ENCODE measurements around the gene TRPT1.

The TRPT1 gene

GRCh38 chr11:64268893-64269539 lies 43.0 kb upstream of the TRPT1 start (continued):
- TF ChIP-seq, protein P1, sequence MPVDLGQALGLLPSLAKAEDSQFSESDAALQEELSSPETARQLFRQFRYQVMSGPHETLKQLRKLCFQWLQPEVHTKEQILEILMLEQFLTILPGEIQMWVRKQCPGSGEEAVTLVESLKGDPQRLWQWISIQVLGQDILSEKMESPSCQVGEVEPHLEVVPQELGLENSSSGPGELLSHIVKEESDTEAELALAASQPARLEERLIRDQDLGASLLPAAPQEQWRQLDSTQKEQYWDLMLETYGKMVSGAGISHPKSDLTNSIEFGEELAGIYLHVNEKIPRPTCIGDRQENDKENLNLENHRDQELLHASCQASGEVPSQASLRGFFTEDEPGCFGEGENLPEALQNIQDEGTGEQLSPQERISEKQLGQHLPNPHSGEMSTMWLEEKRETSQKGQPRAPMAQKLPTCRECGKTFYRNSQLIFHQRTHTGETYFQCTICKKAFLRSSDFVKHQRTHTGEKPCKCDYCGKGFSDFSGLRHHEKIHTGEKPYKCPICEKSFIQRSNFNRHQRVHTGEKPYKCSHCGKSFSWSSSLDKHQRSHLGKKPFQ (tag by site-specific recombination; IDR thresholded peaks at IDR 0.05) = no peak
- TF ChIP-seq ZNF366 (tag by site-specific recombination; conservative IDR thresholded peaks at IDR 0.05) (0 out of 2 replicates have a peak, but pooled peaks have one; percentile 14), SP3 (tag by site-specific recombination; IDR thresholded peaks at IDR 0.05) (peak; percentile 53; the same call in 1 of the 2 replicates), ZBTB6 (tag by site-specific recombination; IDR thresholded peaks at IDR 0.05) (no peak), ZNF600 (tag by site-specific recombination; IDR thresholded peaks at IDR 0.05) (peak; percentile 89), ZBTB11 (tag by site-specific recombination; conservative IDR thresholded peaks at IDR 0.05; ENCODE audit: low read depth) (0 out of 2 replicates have a peak, but pooled peaks have one; percentile 11), PATZ1 (tag by site-specific recombination; IDR thresholded peaks at IDR 0.05) (0 out of 2 replicates have a peak, but pooled peaks have one; percentile 12), ZNF423 (tag by site-specific recombination; IDR thresholded peaks at IDR 0.05) (no peak), ZNF777 (tag by site-specific recombination; IDR thresholded peaks at IDR 0.05; ENCODE audit: borderline replicate concordance) (no peak), ZSCAN16 (tag by site-specific recombination; IDR thresholded peaks at IDR 0.05) (no peak), ZNF16 (tag by site-specific recombination; IDR thresholded peaks at IDR 0.05; ENCODE audit: low read depth) (0 out of 2 replicates have a peak, but pooled peaks have one; percentile 13), ZBTB48 (tag by site-specific recombination; IDR thresholded peaks at IDR 0.05) (0 out of 2 replicates have a peak, but pooled peaks have one; percentile 8), ZNF558 (tag by site-specific recombination; IDR thresholded peaks at IDR 0.05) (no peak), ZNF138 (tag by site-specific recombination; IDR thresholded peaks at IDR 0.05; ENCODE audit: borderline replicate concordance) (no peak), KLF8 (tag by site-specific recombination; IDR thresholded peaks at IDR 0.05) (peak; percentile 20; the same call in 1 of the 2 replicates), ZNF341 (tag by site-specific recombination; IDR thresholded peaks at IDR 0.05; ENCODE audit: low read depth) (0 out of 2 replicates have a peak, but pooled peaks have one; percentile 49), GFI1B (tag by site-specific recombination; IDR thresholded peaks at IDR 0.05) (no peak), SCRT1 (tag by site-specific recombination; IDR thresholded peaks at IDR 0.05; ENCODE audit: borderline replicate concordance) (no peak), ZNF670 (tag by site-specific recombination; IDR thresholded peaks at IDR 0.05; ENCODE audit: low read depth) (no peak), SCRT2 (tag by site-specific recombination; IDR thresholded peaks at IDR 0.05) (no peak), KLF9 (tag by site-specific recombination; IDR thresholded peaks at IDR 0.05; ENCODE audit: low read depth) (no peak), ZNF274 (IDR thresholded peaks at IDR 0.05; ENCODE audit: low read length) (no peak), ZNF274 (tag by site-specific recombination; IDR thresholded peaks at IDR 0.05; ENCODE audit: borderline replicate concordance) (no peak)
- TF ChIP-seq, protein P2, sequence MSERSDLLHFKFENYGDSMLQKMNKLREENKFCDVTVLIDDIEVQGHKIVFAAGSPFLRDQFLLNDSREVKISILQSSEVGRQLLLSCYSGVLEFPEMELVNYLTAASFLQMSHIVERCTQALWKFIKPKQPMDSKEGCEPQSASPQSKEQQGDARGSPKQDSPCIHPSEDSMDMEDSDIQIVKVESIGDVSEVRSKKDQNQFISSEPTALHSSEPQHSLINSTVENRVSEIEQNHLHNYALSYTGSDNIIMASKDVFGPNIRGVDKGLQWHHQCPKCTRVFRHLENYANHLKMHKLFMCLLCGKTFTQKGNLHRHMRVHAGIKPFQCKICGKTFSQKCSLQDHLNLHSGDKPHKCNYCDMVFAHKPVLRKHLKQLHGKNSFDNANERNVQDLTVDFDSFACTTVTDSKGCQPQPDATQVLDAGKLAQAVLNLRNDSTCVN (tag by site-specific recombination; optimal IDR thresholded peaks at IDR 0.05) = no peak
- TF ChIP-seq, protein P3, sequence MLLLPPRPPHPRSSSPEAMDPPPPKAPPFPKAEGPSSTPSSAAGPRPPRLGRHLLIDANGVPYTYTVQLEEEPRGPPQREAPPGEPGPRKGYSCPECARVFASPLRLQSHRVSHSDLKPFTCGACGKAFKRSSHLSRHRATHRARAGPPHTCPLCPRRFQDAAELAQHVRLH (tag by site-specific recombination; IDR thresholded peaks at IDR 0.05) = peak; percentile 98
- TF ChIP-seq, protein P4, sequence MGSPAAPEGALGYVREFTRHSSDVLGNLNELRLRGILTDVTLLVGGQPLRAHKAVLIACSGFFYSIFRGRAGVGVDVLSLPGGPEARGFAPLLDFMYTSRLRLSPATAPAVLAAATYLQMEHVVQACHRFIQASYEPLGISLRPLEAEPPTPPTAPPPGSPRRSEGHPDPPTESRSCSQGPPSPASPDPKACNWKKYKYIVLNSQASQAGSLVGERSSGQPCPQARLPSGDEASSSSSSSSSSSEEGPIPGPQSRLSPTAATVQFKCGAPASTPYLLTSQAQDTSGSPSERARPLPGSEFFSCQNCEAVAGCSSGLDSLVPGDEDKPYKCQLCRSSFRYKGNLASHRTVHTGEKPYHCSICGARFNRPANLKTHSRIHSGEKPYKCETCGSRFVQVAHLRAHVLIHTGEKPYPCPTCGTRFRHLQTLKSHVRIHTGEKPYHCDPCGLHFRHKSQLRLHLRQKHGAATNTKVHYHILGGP (tag by site-specific recombination; IDR thresholded peaks at IDR 0.05) = no peak

Data from HEK293 (cell line).